ENCODE data around the gene FAM47C.
"Not testable (repeated sequence)": the region's sequence is repeated elsewhere in the genome, so short reads cannot be mapped to it uniquely, and the experiment has no call there.

FAM47C gene
- 0 reads per million in 9 experiments for total RNA-seq

GRCh38 chrX:37008182-37008581, at the start of gene FAM47C:
FAM47C (plus strand) TSS chrX:37008366; CDS start chrX:37008411, 45 bp downstream.
- H3K27me3 Mint-ChIP-seq; H3K4me3 Mint-ChIP-seq; H3K36me3 Mint-ChIP-seq (ENCODE audit: insufficient read depth); H3K9me3 Mint-ChIP-seq; ATAC-seq (replicated peaks); H3K27ac Mint-ChIP-seq; H3K4me1 Mint-ChIP-seq (ENCODE audit: low read depth in 2 of 2); DNase-seq: not testable (repeated sequence)

GRCh38 chrX:36961590-36961989, 46.6 kb upstream of the FAM47C start:
- H3K36me3 Mint-ChIP-seq (ENCODE audit: insufficient read depth), result no peaks in the 10 kb centered on the region
- no peak overlapping the region for H3K4me3 Mint-ChIP-seq
- DNase-seq (no peak), ATAC-seq (replicated peaks) (no peak)
- H3K27me3 Mint-ChIP-seq, result peaks cover 0 to 12% of the 10 kb centered on the region in 2 donors
- H3K27ac Mint-ChIP-seq, result no peak overlapping the region
- H3K4me1 Mint-ChIP-seq (ENCODE audit: low read depth in 2 of 2), result no peaks in the 10 kb centered on the region
- H3K9me3 Mint-ChIP-seq, result no peaks in the 10 kb centered on the region

- H3K4me1 Mint-ChIP-seq (ENCODE audit: low read depth in 2 of 2), result no peaks in the 10 kb centered on the region
- no peaks in the 10 kb centered on the region for H3K9me3 Mint-ChIP-seq
- no peak for ATAC-seq (replicated peaks)
- H3K27me3 Mint-ChIP-seq, result peaks cover 0 to 7% of the 10 kb centered on the region in 2 donors
- no peak overlapping the region for H3K27ac Mint-ChIP-seq
- DNase-seq, result no peak
- H3K4me3 Mint-ChIP-seq, result no peak overlapping the region
- H3K36me3 Mint-ChIP-seq (ENCODE audit: insufficient read depth), result no peaks in the 10 kb centered on the region
Observed at GRCh38 chrX:36963069-36963808, 44.9 kb upstream of the FAM47C start.

- Mint-ChIP-seq H3K9me3 (no peaks in the 10 kb centered on the region), H3K36me3 (ENCODE audit: insufficient read depth) (no peaks in the 10 kb centered on the region)
- no peak for DNase-seq
Observed at GRCh38 chrX:36963852-36964251, 44.3 kb upstream of the FAM47C start.

GRCh38 chrX:36973575-36973974, 34.6 kb upstream of the FAM47C start:
- H3K36me3 Mint-ChIP-seq (ENCODE audit: insufficient read depth), result no peaks in the 10 kb centered on the region
- no peaks in the 10 kb centered on the region for H3K9me3 Mint-ChIP-seq
- H3K4me3 Mint-ChIP-seq, result no peak overlapping the region
- no peak for DNase-seq
- H3K4me1 Mint-ChIP-seq (ENCODE audit: low read depth in 2 of 2), result no peaks in the 10 kb centered on the region
- ATAC-seq (replicated peaks), result no peak
- H3K27ac Mint-ChIP-seq, result no peak overlapping the region
- no peaks in the 10 kb centered on the region for H3K27me3 Mint-ChIP-seq

More at GRCh38 chrX:36963852-36964251, 44.3 kb upstream of the FAM47C start:
- no peak for ATAC-seq (replicated peaks)
- no peak overlapping the region for H3K4me3 Mint-ChIP-seq
- peaks cover 0 to under 1% of the 10 kb centered on the region in 2 donors for H3K27me3 Mint-ChIP-seq
- no peak overlapping the region for H3K27ac Mint-ChIP-seq
- H3K4me1 Mint-ChIP-seq (ENCODE audit: low read depth in 2 of 2), result no peaks in the 10 kb centered on the region

GRCh38 chrX:36974911-36975310, 33.3 kb upstream of the FAM47C start:
- Mint-ChIP-seq H3K27me3 (no peaks in the 10 kb centered on the region), H3K9me3 (no peaks in the 10 kb centered on the region), H3K27ac (no peak overlapping the region), H3K36me3 (ENCODE audit: insufficient read depth) (no peaks in the 10 kb centered on the region), H3K4me1 (ENCODE audit: low read depth in 2 of 2) (no peaks in the 10 kb centered on the region), H3K4me3 (no peak overlapping the region)
- ATAC-seq (replicated peaks) (no peak), DNase-seq (no peak)

GRCh38 chrX:36978886-36979285, 29.3 kb upstream of the FAM47C start:
- Mint-ChIP-seq H3K27ac (no peak overlapping the region), H3K36me3 (ENCODE audit: insufficient read depth) (no peaks in the 10 kb centered on the region), H3K4me3 (no peak overlapping the region), H3K4me1 (ENCODE audit: low read depth in 2 of 2) (no peaks in the 10 kb centered on the region), H3K27me3 (no peaks in the 10 kb centered on the region), H3K9me3 (no peaks in the 10 kb centered on the region)
- ATAC-seq (replicated peaks) (no peak), DNase-seq (no peak)

- DNase-seq, result no peak
- peaks cover 0 to 2% of the 10 kb centered on the region in 2 donors for H3K9me3 Mint-ChIP-seq
- H3K4me3 Mint-ChIP-seq, result no peak overlapping the region
- H3K27me3 Mint-ChIP-seq, result peaks cover 6 to 10% of the 10 kb centered on the region in 2 donors
- no peaks in the 10 kb centered on the region for H3K36me3 Mint-ChIP-seq (ENCODE audit: insufficient read depth)
- H3K4me1 Mint-ChIP-seq (ENCODE audit: low read depth in 2 of 2), result no peaks in the 10 kb centered on the region
- ATAC-seq (replicated peaks), result no peak
- no peak overlapping the region for H3K27ac Mint-ChIP-seq
Observed at GRCh38 chrX:36983831-36984230, 24.3 kb upstream of the FAM47C start.

GRCh38 chrX:36985416-36986209, 22.6 kb upstream of the FAM47C start:
- ATAC-seq (replicated peaks), result peak; percentile 61
- not testable (repeated sequence) for H3K9me3 Mint-ChIP-seq; H3K27ac Mint-ChIP-seq; H3K36me3 Mint-ChIP-seq (ENCODE audit: insufficient read depth); DNase-seq; H3K4me3 Mint-ChIP-seq; H3K4me1 Mint-ChIP-seq (ENCODE audit: low read depth in 2 of 2); H3K27me3 Mint-ChIP-seq

GRCh38 chrX:36986231-36986630, 21.9 kb upstream of the FAM47C start:
- Mint-ChIP-seq H3K9me3 (peaks cover 0 to 2% of the 10 kb centered on the region in 2 donors), H3K36me3 (ENCODE audit: insufficient read depth) (no peaks in the 10 kb centered on the region), H3K4me1 (ENCODE audit: low read depth in 2 of 2) (no peaks in the 10 kb centered on the region), H3K27me3 (peaks cover 6 to 10% of the 10 kb centered on the region in 2 donors), H3K4me3 (no peak overlapping the region), H3K27ac (no peak overlapping the region)
- no peak for DNase-seq
- no peak for ATAC-seq (replicated peaks)

GRCh38 chrX:36987212-36987611, 21.0 kb upstream of the FAM47C start:
- not testable (repeated sequence) for H3K4me1 Mint-ChIP-seq (ENCODE audit: low read depth in 2 of 2); H3K27ac Mint-ChIP-seq; ATAC-seq (replicated peaks); H3K36me3 Mint-ChIP-seq (ENCODE audit: insufficient read depth); H3K27me3 Mint-ChIP-seq; DNase-seq; H3K4me3 Mint-ChIP-seq; H3K9me3 Mint-ChIP-seq

- no peaks in the 10 kb centered on the region for H3K4me1 Mint-ChIP-seq (ENCODE audit: low read depth in 2 of 2)
- H3K27me3 Mint-ChIP-seq, result no peaks in the 10 kb centered on the region
- no peaks in the 10 kb centered on the region for H3K36me3 Mint-ChIP-seq (ENCODE audit: insufficient read depth)
- H3K9me3 Mint-ChIP-seq, result no peaks in the 10 kb centered on the region
- no peak overlapping the region for H3K4me3 Mint-ChIP-seq
- DNase-seq (no peak), ATAC-seq (replicated peaks) (no peak)
- H3K27ac Mint-ChIP-seq, result no peak overlapping the region
Observed at GRCh38 chrX:37000140-37000539, 8.0 kb upstream of the FAM47C start.

- no peak overlapping the region for H3K4me3 Mint-ChIP-seq
- no peak for DNase-seq
- H3K36me3 Mint-ChIP-seq (ENCODE audit: insufficient read depth), result no peaks in the 10 kb centered on the region
- no peak for ATAC-seq (replicated peaks)
- no peaks in the 10 kb centered on the region for H3K4me1 Mint-ChIP-seq (ENCODE audit: low read depth in 2 of 2)
- H3K9me3 Mint-ChIP-seq, result no peaks in the 10 kb centered on the region
- H3K27ac Mint-ChIP-seq, result no peak overlapping the region
- no peaks in the 10 kb centered on the region for H3K27me3 Mint-ChIP-seq
Observed at GRCh38 chrX:37010496-37010895, 2.3 kb downstream of the FAM47C start.

GRCh38 chrX:37034260-37034659, 26.1 kb downstream of the FAM47C start:
- not testable (repeated sequence) for H3K36me3 Mint-ChIP-seq (ENCODE audit: insufficient read depth); H3K4me3 Mint-ChIP-seq; H3K27me3 Mint-ChIP-seq; H3K27ac Mint-ChIP-seq; DNase-seq; ATAC-seq (replicated peaks); H3K4me1 Mint-ChIP-seq (ENCODE audit: low read depth in 2 of 2)
- peaks cover 0 to 11% of the 10 kb centered on the region in 2 donors for H3K9me3 Mint-ChIP-seq
